H9 (cell line): Measurements from ENCODE around the gene METTL23. TPM values are rescaled to one million over a fixed set of nuclear protein-coding genes. Genes with fewer than 3 reads are reported as not detected.

Source experiments
- DNase-seq: peaks from one replicate; pipeline ENCODE4 v3.0.0-alpha.2; 2017
- H2AFZ ChIP-seq: one replicate; pipeline ENCODE4 v1.6.1; 2013; ENCODE audit warnings: mild to moderate bottlenecking, low read length, control low read depth, moderate library complexity
- H2AK5ac ChIP-seq: 2 replicates; pipeline ENCODE4 v1.6.1; 2013; ENCODE audit warnings: low read length, control low read depth, mixed read lengths; ENCODE audit not compliant: insufficient read length
- H2BK120ac ChIP-seq: one replicate; pipeline ENCODE4 v1.6.1; 2013; ENCODE audit warnings: low read depth, mild to moderate bottlenecking, low read length, control low read depth, inconsistent platforms; ENCODE audit not compliant: poor library complexity, severe bottlenecking
- H2BK12ac ChIP-seq: 2 replicates; pipeline ENCODE4 v1.6.1; 2013; ENCODE audit warnings: low read length, control low read depth, mixed read lengths, low read depth; ENCODE audit not compliant: insufficient read length
- H2BK15ac ChIP-seq: 2 replicates; pipeline ENCODE4 v1.6.1; 2013; ENCODE audit warnings: low read depth, low read length, control low read depth
- H2BK20ac ChIP-seq: one replicate; pipeline ENCODE4 v1.6.1; 2013; ENCODE audit warnings: low read depth, mild to moderate bottlenecking, low read length, control low read depth, inconsistent platforms; ENCODE audit not compliant: poor library complexity, severe bottlenecking
- H2BK5ac ChIP-seq: 2 replicates; pipeline ENCODE4 v1.6.1; 2013; ENCODE audit warnings: low read length, control low read depth, mixed read lengths; ENCODE audit not compliant: insufficient read length
- H3K14ac ChIP-seq: 2 replicates; pipeline ENCODE4 v1.6.1; 2013; ENCODE audit warnings: low read length, control low read depth; ENCODE audit not compliant: insufficient read depth
- H3K18ac ChIP-seq: 2 replicates; pipeline ENCODE4 v1.6.1; 2013; ENCODE audit warnings: low read depth, mild to moderate bottlenecking, mixed read lengths, low read length, control low read depth; ENCODE audit not compliant: insufficient read length
- H3K23ac ChIP-seq: 2 replicates; pipeline ENCODE4 v1.6.1; 2013; ENCODE audit warnings: low read length, control low read depth, mixed read lengths, low read depth; ENCODE audit not compliant: insufficient read length
- H3K23me2 ChIP-seq: 2 replicates; pipeline ENCODE4 v1.6.1; 2013; ENCODE audit warnings: low read depth, mild to moderate bottlenecking, mixed read lengths, low read length, control low read depth; ENCODE audit not compliant: insufficient read length, poor library complexity, severe bottlenecking
- H3K27ac ChIP-seq: 2 replicates; pipeline ENCODE4 v1.5.1; 2013; ENCODE audit warnings: low read length, control low read depth, mixed read lengths, low read depth; ENCODE audit not compliant: insufficient read length
- H3K27me3 ChIP-seq: 2 replicates; pipeline ENCODE4 v1.6.1; 2013; ENCODE audit warnings: low read length, control low read depth, inconsistent platforms; ENCODE audit not compliant: insufficient read depth
- H3K4ac ChIP-seq: 2 replicates; pipeline ENCODE4 v1.6.1; 2013; ENCODE audit warnings: low read depth, mild to moderate bottlenecking, control low read depth, inconsistent platforms, low read length, moderate library complexity
- H3K4me1 ChIP-seq: 2 replicates; pipeline ENCODE4 v1.6.1; 2013; ENCODE audit warnings: low read length, control low read depth, inconsistent platforms; ENCODE audit not compliant: insufficient read depth
- H3K4me2 ChIP-seq: 2 replicates; pipeline ENCODE4 v1.6.1; 2013; ENCODE audit warnings: low read length, control low read depth, mixed read lengths; ENCODE audit not compliant: insufficient read length, insufficient read depth
- H3K56ac ChIP-seq: 2 replicates; pipeline ENCODE4 v1.6.1; 2013; ENCODE audit warnings: low read depth, mild to moderate bottlenecking, mixed read lengths, low read length, control low read depth; ENCODE audit not compliant: insufficient read length
- H3K79me1 ChIP-seq: 2 replicates; pipeline ENCODE4 v1.6.1; 2013; ENCODE audit warnings: low read depth, mild to moderate bottlenecking, moderate library complexity, low read length, control low read depth, inconsistent platforms; ENCODE audit not compliant: insufficient read depth, poor library complexity, severe bottlenecking
- H3K79me2 ChIP-seq: 2 replicates; pipeline ENCODE4 v1.6.1; 2013; ENCODE audit warnings: low read length, control low read depth, inconsistent platforms; ENCODE audit not compliant: insufficient read depth
- H3K9ac ChIP-seq: 2 replicates; pipeline ENCODE4 v1.6.1; 2013; ENCODE audit warnings: low read length, control low read depth, mixed read lengths; ENCODE audit not compliant: insufficient read length; ENCODE audit errors: extremely low read depth
- H3K9me3 ChIP-seq: one replicate; pipeline ENCODE4 v1.6.1; 2013; ENCODE audit warnings: low read depth, low read length, inconsistent platforms; ENCODE audit not compliant: control insufficient read depth
- H3T11ph ChIP-seq: one replicate; pipeline ENCODE4 v1.6.1; 2013; ENCODE audit warnings: mild to moderate bottlenecking, low read length, control low read depth, inconsistent platforms
- H4K20me1 ChIP-seq: one replicate; pipeline ENCODE4 v1.6.1; 2013; ENCODE audit not compliant: control insufficient read depth, insufficient read length, insufficient read depth
- H4K5ac ChIP-seq: 2 replicates; pipeline ENCODE4 v1.6.1; 2013; ENCODE audit warnings: low read depth, mild to moderate bottlenecking, mixed read lengths, low read length, control low read depth; ENCODE audit not compliant: insufficient read length
- H4K8ac ChIP-seq: replicated peaks from 2 replicates; pipeline ENCODE4 v1.6.1; 2013; ENCODE audit warnings: low read length, control low read depth, mixed read lengths, low read depth; ENCODE audit not compliant: insufficient read length
- H4K91ac ChIP-seq: 2 replicates; pipeline ENCODE4 v1.6.1; 2013; ENCODE audit warnings: low read depth, mild to moderate bottlenecking, moderate library complexity, mixed read lengths, low read length, control low read depth; ENCODE audit not compliant: insufficient read length
- H3K27ac Mint-ChIP-seq, 3 experiments: 2 replicates in 2 of 3; 3 replicates in 1 of 3; pipeline ENCODE4 v1.8.0; 2020 to 2021; ENCODE audit warnings: mixed read lengths in 3 of 3, mild to moderate bottlenecking in 1 of 3, moderate library complexity in 1 of 3
- H3K27me3 Mint-ChIP-seq: 2 replicates; pipeline ENCODE4 v1.8.0; 2021; ENCODE audit warnings: low read depth, mild to moderate bottlenecking, moderate library complexity, mixed read lengths
- H3K36me3 Mint-ChIP-seq, 3 experiments: 2 replicates in 2 of 3; 3 replicates in 1 of 3; pipeline ENCODE4 v1.8.0; 2020 to 2021; ENCODE audit warnings: low read depth in 3 of 3, mixed read lengths in 3 of 3; ENCODE audit not compliant: insufficient read depth in 1 of 3
- H3K4me1 Mint-ChIP-seq, 2 experiments: 2 replicates each; pipeline ENCODE4 v1.8.0; 2020; ENCODE audit warnings: mixed read lengths in 2 of 2
- H3K4me3 Mint-ChIP-seq, 2 experiments: 2 replicates in 1 of 2; 3 replicates in 1 of 2; pipeline ENCODE4 v1.8.0; 2020 to 2021; ENCODE audit warnings: mild to moderate bottlenecking in 2 of 2, mixed read lengths in 2 of 2, moderate library complexity in 1 of 2
- H3K9me3 Mint-ChIP-seq, 2 experiments: 2 replicates in 1 of 2; 3 replicates in 1 of 2; pipeline ENCODE4 v1.8.0; 2020; ENCODE audit warnings: mild to moderate bottlenecking in 2 of 2, mixed read lengths in 2 of 2, moderate library complexity in 1 of 2
- WGBS: extraction: QIAGEN DNeasy Blood & Tissue Kit; methylation state at CpG from one replicate; pipeline ENCODE4 v1.1.7; 2013; ENCODE audit warnings: missing lambda C conversion rate, low lambda C conversion rate, mixed read lengths; ENCODE audit not compliant: insufficient read length; ENCODE audit errors: extremely low coverage; 5-methylcytosine and 5-hydroxymethylcytosine counted together
- total RNA-seq: library from RNA; stranded (reverse); gene quantifications from 2 replicates; pipeline ENCODE4 v1.2.1, GENCODE V29; 2021
- TF ChIP-seq, protein P1 (sequence below): fragments of 200-600 bp; sonication (generic); conservative IDR thresholded peaks from 3 replicates; pipeline ENCODE4 v1.8.0; 2021; ENCODE audit warnings: antibody characterized with exemption, mild to moderate bottlenecking

Gene METTL23
- total RNA-seq, 1 experiment from 2014 or later: 29.9 TPM

DNA sequence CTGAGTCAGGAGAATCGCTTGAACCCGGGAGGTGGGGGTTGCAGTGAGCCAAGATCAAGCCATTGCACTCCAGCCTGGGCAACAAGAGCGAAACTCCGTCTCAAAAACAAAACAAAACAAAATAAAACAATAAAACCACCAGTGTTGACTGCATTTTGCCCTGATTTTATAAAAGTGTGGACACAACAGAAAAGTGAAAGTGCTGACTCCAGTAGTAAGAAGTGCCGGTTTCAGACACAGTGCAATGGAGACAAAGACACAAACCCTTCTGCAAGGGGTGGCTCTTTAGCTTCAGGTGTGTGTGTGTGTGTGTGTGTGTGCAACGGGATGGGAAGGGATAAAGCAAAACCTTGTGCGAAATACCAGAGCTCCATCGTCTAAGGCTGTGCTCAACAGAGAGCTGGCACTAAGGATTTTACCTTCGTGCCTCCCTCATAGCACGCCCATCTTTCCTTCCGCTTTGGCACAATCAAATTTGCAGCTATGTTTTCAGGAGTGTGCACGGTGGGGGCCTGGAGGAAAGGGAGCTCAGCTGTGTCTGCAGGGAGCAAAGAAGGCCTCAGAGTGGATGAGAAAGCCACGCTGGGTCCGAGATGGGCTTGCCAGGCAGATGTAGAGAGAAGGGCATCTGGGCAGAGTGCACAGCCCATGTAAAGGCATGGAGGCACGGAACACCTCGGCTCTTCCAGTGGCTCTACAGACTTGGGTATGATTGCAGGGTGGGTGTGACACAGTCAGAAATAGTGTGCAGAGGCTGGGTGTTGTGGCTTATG, 31.4 kb upstream of the METTL23 start:
- H2BK5ac ChIP-seq: no peak overlapping the region
- H3K23ac ChIP-seq: no peak overlapping the region
- H3K79me1 ChIP-seq: no peaks in the 10 kb centered on the region
- H3K36me3 Mint-ChIP-seq: no peaks in the 10 kb centered on the region
- no peak overlapping the region for H3T11ph ChIP-seq
- no peak overlapping the region for H3K18ac ChIP-seq
- no peak overlapping the region for H2AFZ ChIP-seq
- H2BK12ac ChIP-seq: no peak overlapping the region
- DNase-seq: no peak
- peaks cover 15 to 41% of the 10 kb centered on the region in 2 experiments for H3K4me1 Mint-ChIP-seq
- TF ChIP-seq, protein P1, sequence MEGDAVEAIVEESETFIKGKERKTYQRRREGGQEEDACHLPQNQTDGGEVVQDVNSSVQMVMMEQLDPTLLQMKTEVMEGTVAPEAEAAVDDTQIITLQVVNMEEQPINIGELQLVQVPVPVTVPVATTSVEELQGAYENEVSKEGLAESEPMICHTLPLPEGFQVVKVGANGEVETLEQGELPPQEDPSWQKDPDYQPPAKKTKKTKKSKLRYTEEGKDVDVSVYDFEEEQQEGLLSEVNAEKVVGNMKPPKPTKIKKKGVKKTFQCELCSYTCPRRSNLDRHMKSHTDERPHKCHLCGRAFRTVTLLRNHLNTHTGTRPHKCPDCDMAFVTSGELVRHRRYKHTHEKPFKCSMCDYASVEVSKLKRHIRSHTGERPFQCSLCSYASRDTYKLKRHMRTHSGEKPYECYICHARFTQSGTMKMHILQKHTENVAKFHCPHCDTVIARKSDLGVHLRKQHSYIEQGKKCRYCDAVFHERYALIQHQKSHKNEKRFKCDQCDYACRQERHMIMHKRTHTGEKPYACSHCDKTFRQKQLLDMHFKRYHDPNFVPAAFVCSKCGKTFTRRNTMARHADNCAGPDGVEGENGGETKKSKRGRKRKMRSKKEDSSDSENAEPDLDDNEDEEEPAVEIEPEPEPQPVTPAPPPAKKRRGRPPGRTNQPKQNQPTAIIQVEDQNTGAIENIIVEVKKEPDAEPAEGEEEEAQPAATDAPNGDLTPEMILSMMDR: no peak
- WGBS: no CpG with 5 or more reads among the region's 16 CpGs
- H3K56ac ChIP-seq: no peak overlapping the region
- no peak overlapping the region for H2BK15ac ChIP-seq
- no peak overlapping the region for H3K9ac ChIP-seq
- no peaks in the 10 kb centered on the region for H3K27me3 ChIP-seq
- H3K4me1 ChIP-seq: no peaks in the 10 kb centered on the region
- no peak overlapping the region for H2AK5ac ChIP-seq
- no peak overlapping the region for H3K4me3 Mint-ChIP-seq
- H4K20me1 ChIP-seq: no peaks in the 10 kb centered on the region
- no peak overlapping the region for H3K4ac ChIP-seq
- no peaks in the 10 kb centered on the region for H3K9me3 Mint-ChIP-seq
- no peak overlapping the region for H2BK120ac ChIP-seq
- peaks cover 3% of the 10 kb centered on the region for H3K23me2 ChIP-seq
- no peaks in the 10 kb centered on the region for H3K9me3 ChIP-seq
- H3K79me2 ChIP-seq: no peaks in the 10 kb centered on the region
- peak overlapping the region; percentile 27 for H4K8ac ChIP-seq
- H3K27ac Mint-ChIP-seq: peak overlapping the region in 2 of 3 experiments; percentile 64 to 84; a peak in 3 of 7 replicates
- no peak overlapping the region for H2BK20ac ChIP-seq
- no peak overlapping the region for H4K91ac ChIP-seq
- H4K5ac ChIP-seq: no peak overlapping the region
- H3K14ac ChIP-seq: no peak overlapping the region
- H3K27me3 Mint-ChIP-seq: peaks cover 2% of the 10 kb centered on the region
- no peak overlapping the region for H3K4me2 ChIP-seq
- no peak overlapping the region for H3K27ac ChIP-seq
